Activated CD8-positive, alpha-beta memory T cell treated with anti-CD3 and anti-CD28 coated beads, Interleukin-2, amount 50 U/mL, for 24 hours (primary cell): Measurements from ENCODE around the gene TAF13.

Experiments
- DNase-seq: peaks from one replicate; pipeline ENCODE4 v3.0.0-alpha.2; 2020; ENCODE audit errors: extremely low read depth

The TAF13 gene, protein sequence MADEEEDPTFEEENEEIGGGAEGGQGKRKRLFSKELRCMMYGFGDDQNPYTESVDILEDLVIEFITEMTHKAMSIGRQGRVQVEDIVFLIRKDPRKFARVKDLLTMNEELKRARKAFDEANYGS

DNA sequence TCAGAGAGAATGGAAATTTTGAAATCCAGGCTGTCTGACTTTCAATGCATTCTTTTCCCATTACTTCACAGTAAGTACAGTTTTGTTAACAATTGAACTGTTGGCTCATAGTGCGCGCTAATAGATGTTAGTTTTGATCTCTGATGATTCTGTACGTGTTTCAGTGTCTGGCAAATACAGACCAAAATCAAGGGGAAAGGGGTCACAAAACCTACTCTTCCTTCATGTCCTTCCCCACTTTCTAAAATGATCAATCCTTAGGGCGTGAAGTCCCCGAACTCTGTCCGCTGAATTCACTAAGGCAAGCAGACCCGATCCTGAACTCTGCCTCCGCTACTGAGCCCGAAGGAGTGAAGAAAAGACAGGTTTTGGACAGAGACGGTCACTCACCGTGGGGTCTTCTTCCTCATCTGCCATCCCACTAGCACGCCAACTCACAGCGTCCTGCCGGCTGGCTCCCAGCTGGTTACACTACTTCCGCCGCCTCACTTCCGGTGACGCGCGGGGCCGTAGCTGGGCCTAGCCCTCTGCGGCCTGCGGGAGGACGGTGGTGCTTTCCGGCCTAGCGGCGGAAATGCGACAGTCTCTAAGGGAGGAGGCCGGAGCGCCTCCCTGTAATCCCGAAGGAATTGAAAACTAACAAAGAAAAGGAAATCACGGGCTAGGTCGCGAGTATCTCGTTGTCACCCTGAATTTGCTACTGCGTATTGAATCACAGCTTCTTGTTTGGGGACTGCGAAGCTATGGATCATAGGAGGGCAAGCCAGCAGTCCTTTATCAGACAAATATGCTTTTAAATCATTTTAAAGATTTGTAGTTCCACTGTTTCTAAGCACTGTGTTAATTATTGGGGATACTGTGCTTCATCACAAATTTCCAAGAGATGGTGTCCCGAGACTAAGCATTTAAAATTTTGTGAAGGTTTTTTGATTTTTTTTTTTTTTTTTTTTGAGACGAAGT, at the start of gene TAF13:
Gene TAF13, minus strand, starts transcription at position 473 of the 960 bp plus-strand sequence. Its CDS starts 56 bp downstream, at position 417.
- peak; percentile 64 for DNase-seq

DNA sequence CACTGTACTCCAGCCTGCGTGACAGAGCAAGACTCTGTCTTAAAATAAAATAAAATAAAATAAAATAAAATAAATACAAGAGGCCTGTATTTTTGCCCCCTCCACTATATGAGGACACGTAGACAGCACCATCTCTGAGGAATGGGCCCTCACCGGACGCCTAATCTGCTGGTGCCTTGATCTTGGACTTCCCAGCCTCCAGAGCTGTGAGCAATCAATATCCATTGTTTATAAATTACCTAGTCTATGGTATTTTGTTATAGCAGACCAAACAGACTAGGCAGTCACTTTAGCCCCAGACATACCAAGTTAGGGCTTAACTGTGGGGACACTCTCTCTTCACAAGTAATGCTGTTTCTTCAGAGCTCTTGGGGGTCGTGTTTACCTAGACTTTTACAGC, 44.6 kb upstream of the TAF13 start:
- no peak for DNase-seq

DNA sequence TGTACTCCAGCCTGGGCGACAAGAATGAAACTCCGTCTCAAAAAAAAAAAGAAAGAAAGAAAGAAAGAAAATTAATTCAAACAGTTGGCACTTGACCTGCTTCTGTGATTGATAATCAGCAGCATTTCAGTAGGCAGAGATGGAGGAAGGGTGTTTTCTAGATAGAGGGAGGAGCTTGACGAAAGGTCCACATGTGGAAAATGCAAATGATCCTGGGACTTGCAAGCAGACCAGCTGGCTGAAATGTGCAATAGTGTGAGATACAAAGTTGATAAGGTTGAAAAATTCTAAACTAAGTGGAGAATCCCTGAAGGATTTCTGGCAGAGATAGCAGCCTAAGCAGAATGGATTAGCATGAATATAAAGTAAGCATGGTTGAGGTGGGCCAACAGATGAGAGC, 42.3 kb upstream of the TAF13 start:
- no peak for DNase-seq

DNA sequence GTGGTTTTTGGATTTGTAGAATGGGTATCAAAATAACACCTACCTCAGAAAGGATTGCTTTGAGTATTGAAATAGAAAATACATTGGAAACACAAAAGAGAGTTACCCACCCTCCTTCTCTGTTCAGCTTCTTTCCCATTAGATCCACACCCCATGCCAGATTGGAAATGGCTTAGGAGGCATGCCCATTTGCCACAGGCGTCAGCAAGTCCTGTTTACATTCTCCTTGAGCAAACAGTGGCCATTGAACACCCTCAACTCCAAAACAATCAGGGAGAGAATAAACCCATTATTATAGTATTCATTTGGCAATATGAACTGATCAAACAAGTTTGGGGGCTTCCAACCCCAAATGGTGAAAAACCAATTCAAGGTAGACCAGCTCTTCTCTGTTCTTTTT, 40.5 kb upstream of the TAF13 start:
- no peak for DNase-seq

DNA sequence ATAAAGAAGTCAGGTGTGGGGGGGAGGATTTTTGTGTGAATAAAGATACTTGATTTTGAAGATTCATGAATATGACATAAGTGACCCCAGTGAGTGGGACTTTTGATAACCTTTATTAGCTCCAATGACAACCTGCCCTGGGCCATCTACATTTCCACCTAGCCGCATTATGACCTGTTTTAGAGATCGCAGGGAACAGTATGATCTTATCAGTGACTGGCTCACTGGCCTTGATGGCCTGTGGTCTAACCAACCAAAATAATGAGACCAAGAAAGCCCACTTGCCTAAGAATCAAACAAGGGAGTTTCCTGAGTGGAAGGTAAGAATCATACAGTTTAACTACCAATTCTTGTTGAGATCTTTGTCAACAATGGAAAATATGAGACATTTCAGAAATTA, 39.9 kb upstream of the TAF13 start:
- DNase-seq = no peak

DNA sequence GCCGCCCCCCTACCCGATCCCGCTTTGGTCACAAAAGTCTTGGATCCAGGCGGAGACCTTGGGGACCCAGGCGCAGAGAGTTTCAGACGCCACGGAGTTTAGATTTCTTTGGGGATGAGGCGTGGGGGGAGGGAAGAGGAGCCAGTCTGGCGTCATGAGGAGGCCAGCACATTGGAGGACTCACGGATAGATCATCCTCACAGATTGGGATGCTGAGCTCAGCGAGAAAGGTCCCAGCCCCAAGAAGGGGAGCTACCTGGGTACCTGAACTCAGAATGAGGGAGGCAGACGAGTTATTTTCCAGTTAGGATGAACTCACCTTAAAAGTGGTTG, 38.5 kb upstream of the TAF13 start:
- DNase-seq = no peak

DNA sequence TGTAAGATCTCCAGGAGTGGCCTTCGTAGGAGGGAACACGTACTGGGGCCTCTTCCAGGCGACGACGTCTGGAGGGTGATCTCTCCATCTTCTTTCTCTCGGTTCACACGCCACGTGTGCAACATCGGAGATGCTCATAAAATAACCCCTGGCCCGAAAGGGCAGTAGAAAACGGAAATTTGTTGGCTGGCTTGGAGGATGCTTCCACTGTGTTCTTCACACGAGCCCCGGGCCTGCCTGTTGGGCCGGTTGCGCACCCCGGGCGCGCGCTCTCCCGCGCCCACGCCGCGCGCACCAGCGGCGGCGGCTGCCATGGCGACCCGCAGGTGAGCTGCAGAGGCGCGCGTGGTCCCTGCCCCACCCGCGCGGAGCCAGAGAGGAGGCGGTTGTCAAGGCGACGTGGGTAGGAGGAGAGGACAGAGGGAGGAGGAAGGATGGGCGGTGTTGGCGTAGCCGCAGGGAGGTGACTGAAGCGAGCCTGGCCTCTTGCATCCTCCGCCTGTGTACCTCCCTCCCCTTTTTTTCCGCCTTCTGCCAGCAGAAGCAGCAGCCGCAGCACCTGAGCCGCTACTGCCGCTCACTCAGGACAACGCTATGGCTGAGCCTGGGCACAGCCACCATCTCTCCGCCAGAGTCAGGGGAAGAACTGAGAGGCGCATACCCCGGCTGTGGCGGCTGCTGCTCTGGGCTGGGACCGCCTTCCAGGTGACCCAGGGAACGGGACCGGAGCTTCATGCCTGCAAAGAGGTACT, 38.0 kb upstream of the TAF13 start, which contains the start of gene ELAPOR1:
Gene ELAPOR1, plus strand, starts transcription at position 526 of the 752 bp plus-strand sequence. Its CDS starts 69 bp downstream, at position 595.
- DNase-seq = peak; percentile 45

DNA sequence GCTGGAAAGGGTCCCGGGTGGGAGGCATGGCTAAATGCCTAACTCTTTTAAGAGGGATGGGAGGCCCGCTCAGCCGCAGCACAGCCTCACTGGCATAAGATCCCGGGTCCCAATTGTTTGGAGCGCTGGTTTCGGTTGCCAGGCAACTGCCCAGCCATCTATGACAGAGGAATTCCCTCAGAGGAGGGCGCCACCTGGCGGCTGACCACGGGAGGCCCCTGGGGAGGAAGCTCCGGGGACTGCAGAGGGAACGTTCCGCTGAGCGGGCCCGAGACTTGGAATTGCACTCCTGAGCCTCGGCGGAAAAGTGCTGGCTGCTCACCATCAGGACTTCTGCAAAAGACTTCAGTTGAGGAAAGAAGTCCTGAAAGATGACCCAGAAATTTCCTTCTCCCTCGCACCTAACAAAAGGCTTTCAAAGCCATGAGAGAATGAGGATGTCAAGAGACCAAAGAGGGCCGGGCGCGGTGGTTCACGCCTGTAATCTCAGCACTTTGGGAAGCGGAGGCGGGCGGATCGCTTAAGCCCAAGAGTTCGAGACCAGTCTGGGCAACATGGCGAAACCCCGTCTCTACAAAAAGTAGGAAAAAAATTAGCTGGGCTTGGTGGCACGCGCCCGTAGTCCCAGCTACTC, 37.0 kb upstream of the TAF13 start:
- peak; percentile 70 for DNase-seq

DNA sequence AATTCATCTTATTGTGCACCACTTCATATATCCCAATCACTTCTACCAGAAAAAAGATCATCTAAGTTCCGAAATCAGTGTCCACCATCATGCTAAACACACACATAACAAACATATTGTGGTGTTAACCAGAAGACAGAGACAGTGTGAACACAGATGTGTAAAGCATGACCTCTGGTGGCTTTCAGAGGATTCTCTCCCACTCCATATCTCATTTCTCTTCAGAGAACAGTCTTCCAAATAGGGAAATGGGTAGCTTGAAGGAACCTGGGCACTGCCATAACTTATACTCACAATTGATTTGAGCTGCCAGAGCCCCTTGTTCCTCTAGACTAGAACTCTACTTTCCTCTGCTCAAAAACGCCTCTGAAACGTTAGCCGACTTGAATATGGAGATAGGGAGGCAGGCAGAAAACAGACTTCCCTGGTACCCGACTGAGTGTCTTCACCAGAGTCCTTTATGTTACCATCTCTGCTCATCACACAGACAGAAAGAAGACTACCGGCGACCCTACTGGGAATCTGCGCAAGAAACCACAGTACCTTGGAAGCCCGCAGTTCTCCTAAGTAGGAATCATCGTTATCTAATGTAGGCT, 36.4 kb upstream of the TAF13 start:
- no peak for DNase-seq

DNA sequence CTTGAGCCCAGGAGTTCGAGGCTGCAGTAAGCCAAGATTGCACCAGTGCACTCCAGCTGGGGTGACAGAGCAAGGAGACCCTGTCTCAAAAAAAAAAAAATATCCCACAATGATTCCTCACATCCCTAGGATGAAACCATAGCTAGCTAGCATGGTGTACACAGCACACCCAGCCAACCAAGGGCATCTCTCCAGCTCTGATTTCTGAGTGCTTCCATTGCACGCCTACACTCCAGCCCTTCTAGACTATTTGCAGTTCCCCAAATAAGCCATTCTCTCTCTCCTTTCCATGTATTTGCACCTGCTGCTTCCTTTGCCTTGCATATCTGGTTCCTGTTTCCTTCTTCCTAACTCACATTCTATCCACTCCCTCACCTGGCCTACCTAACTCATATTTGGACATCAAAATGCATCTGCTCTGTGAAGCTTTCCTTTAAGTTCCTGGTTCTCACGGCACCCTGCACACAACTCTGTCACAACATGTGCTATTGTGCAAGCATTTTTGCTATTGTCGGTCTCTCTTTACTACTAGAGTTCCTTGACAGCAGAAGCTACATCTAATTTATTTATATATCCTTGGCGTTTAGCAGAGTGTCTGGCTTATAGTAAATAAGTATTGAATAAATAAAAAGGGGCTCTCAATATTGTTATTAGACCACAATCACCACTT, 35.7 kb upstream of the TAF13 start:
- no peak for DNase-seq

DNA sequence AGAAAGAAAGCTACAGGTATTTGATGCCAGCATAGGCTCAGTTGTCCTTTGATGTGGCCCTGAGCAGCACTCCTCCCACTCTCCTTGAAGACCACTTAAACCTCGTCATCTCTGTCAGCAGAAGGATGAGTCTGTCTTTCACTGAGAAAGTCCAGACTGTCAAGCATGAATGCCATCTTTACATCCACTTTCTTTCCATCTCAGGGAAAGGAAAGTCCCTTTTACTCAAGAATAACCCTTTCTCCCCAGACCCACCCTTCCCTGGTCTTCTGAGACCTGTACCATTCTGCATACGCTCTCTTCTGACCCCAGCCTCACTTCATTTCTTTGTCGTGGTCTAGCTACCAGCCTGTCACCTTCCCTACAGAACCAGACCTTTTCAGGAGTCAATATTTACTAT, 34.1 kb upstream of the TAF13 start:
- no peak for DNase-seq

DNA sequence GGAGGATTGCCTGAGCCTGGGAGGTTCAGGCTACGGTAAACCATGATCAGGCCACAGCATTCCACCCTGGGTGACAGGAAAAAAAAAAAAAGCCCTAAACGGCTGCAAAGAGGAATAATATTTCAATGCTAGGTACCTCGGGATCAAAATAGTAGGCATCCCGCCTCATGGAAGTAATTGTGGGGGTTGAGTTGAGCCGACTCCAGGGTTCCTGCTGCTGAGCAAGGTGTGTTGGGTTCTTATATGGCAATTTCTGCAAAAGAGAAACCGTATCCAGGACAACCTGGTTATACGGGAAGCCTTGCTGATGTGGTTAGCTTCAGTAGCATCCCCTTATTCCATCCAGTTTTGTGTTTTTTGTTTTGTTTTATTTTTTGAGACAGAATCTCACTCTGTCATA, 32.0 kb upstream of the TAF13 start:
- DNase-seq = no peak

DNA sequence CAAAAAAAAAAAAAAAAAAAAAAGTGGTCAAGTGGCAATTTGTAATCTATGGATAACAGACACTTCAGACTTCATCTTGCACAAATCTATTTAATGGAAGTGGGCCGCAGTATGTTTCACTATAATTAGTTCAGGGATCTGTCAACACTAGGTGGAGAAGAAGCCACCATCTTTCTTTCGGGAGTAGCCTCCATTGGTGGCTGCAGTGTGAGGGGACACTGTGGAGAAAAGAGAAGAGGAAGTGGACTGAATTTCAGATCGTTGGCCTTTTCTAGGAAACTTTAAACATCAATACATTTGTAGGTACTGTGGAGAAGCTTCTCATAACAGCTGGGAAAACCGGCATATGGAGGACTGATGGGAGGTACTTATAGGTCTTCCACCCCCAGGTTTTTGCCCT, 30.1 kb upstream of the TAF13 start:
- DNase-seq = no peak

DNA sequence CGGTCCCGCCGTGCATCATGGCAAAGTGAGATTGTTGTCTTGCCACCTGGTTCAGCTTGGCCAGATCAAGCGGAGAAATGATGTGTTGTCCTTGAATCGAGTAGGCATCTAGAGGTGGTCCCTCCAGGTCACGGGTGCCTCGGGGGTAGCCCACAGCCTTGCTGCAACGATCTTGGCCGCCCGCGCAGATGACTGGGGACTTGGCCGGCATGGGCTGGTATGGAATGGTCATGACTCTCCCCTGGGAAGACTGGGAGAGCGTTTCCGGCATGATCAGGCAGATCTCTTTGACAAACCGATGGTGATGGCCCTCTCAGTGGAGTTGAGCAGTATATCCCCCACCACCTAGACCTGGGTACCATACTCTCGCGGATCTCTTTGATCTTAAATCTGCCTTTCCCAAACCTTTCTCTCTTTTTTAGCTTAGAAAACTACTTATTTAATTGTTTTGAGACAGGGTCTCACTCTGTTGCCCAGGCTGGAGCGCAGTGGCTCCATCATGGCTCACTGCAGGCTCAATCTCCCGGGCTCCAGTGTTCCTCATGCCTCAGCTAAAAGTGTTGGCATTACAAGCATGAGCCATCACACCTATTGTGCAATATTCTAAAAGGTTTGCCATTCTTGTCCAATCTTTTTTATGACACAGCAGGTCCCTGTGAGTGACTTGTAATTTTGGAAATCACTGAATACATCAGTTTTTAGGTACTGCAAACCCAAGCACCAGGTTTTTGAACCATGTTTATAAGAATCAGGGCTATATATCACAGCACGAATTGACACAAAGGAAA, 28.8 kb upstream of the TAF13 start:
- DNase-seq = no peak

DNA sequence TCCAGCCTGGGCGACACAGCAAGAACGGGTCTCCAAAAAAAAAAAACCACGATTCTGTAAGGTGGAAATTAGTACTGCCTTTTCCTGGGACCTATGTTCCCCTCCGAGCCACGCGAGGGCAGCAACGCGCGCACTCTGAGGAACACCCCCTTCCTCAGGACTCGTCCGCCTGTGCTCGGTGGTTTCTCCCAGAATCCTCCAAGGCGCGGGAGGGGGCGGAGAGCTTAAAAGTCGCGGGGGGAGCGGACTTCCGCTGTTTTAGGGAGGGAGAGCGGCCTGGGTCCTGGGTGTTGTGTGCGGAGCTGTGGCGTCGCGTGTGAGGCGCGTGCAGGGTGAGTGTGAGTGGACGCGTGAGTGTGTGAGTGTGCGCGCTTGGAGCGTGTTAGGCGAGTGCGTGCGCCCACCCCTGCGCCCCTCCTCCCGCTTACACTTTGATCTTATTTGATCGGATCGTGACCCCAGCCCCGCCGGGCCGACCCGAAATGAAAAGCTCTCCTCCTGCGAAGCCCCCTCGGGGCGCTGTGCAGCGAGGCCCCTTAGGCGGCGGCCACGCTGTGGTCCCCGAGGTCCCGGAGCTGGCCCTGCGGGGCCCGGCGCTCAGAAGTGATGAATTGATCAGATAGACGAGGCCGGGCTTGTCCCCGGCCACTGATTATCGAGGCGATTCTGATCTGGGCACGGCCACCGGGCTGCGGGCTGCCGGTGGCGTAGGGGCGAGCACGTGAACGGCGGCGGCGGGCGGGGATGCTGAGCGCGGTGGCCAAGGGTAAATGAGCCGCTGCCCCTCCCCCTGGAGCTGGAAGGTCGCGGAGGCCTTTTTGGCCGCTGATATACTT, 24.4 kb upstream of the TAF13 start:
- peak; percentile 92 for DNase-seq

DNA sequence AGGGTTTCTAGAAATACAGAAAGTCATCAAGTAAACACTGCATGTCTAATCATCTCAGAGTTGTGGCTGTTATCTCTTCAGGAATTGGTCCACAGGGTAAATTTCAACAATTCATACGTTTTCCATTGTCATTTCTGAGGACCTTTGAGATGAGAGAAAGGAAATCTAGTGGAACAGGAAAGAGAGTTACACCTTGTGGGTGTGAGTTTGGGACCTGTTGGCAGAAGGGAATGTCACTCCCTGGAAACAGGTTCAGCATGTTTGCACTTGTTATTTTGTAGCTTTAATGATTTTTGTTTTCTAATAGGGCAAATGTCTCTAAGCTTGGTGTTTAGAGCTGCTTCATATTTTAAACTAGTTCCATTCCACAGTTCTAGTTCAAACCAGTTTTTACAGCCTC, 20.3 kb upstream of the TAF13 start:
- no peak for DNase-seq

DNA sequence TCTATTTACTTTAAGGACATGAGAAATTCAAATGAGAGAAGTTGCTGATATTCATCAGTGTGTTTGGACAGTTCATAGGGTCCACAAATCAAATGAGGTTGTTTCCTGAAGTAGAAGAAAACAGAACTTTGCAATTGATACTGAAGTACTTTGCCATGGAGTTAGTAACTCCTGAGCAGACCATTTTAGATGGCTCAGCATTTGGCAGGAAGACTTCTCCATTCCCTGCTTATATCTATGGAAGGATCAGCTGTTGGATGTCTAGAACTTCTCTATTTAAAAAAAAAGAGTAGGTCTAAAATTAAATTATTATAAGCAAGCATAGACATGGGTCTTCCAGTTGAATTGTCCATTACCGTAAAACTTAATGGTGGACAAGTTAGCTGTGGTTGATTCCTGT, 19.8 kb upstream of the TAF13 start:
- no peak for DNase-seq

DNA sequence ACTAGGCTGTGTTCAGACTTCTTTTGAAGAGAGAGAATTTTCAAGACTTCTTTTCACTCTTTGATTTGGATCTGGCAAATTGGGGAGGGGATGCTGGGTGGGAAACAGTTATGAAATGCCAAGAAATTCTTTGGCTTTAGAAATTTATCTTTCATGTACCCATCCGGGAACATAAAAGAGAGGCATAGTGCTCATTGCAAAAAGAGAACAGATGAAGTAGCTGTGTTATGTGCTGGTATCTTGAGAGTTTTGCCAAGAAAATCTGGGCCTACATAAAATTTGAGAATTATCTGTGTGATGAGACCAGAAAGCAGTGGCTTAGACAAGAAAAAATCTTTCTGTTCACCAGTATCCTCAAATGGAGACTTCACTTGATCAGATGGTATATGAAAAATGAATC, 19.1 kb upstream of the TAF13 start:
- DNase-seq = no peak

DNA sequence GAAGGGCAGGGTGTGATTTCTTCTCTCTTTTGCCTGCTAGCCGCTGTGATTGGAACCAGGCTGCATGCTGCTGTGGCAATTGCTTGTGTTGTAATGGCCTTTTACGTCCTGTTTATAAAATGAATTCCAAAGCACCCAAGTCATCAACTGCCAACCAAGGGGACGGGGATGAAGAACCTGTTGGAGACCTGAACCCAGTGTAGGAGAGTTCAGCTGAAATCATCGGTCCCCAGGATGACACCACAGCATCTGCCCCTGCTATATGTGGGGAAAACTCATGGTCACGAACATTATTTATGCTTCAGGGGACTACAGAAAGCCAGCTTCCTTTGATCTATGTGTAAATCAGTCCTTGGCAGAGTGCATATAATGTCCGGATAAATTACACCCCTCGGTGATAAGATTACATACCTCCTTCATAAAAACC, 18.6 kb upstream of the TAF13 start:
- DNase-seq = no peak

DNA sequence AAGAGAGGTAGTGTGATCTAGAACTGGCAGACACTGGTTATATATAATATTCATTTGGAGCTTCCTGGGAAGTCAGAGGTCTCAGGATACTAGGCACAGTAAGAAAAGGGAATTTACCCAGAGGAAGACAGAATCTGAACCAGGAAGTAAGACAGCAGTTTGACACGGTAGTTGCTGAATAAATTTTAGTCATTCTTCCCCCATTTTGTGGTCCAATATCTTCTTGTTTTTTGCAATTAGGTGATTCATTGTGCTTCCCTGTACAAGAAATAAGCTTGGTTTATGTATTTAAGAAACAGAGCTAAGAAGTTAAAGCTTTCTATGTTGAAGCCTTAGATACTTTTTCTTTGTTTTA, 16.0 kb upstream of the TAF13 start:
- DNase-seq = no peak
